ENCODE data around the gene CDH9.

The CDH9 gene

GRCh38 chr5:26940994-26941393, 97.4 kb downstream of the CDH9 start:
- TF ChIP-seq, protein P1, sequence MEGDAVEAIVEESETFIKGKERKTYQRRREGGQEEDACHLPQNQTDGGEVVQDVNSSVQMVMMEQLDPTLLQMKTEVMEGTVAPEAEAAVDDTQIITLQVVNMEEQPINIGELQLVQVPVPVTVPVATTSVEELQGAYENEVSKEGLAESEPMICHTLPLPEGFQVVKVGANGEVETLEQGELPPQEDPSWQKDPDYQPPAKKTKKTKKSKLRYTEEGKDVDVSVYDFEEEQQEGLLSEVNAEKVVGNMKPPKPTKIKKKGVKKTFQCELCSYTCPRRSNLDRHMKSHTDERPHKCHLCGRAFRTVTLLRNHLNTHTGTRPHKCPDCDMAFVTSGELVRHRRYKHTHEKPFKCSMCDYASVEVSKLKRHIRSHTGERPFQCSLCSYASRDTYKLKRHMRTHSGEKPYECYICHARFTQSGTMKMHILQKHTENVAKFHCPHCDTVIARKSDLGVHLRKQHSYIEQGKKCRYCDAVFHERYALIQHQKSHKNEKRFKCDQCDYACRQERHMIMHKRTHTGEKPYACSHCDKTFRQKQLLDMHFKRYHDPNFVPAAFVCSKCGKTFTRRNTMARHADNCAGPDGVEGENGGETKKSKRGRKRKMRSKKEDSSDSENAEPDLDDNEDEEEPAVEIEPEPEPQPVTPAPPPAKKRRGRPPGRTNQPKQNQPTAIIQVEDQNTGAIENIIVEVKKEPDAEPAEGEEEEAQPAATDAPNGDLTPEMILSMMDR (IDR thresholded peaks at IDR 0.05; ENCODE audit: extremely low read depth, insufficient read depth, missing control alignments) = no peak
- in situ Hi-C loops (cut with MboI; ENCODE audit: low pct_unique_long_range_greater_than_20kb, low sequenced_read_pairs, unreplicated experiment) = no loop called here
- no peak for DNase-seq (ENCODE audit: low spot score)

DNA sequence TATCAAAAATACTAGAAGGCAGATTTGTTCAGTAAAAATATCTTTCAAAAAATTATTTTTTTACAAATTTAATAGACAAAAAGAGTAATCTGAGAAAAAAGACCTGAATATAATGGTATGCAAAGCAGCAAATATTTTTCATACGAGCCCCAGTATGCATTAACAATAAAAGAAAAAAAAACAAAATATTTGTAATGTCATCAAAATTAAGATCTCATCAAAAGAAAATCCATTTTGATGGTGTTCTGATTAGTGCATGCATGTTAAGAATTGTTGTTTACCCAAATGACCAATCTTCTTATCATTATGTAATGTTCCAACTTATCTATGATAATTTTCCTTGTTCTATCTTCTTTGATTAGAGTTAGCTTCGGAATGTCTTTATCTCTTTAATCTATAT, 106.1 kb downstream of the CDH9 start:
- in situ Hi-C loops (cut with MboI; ENCODE audit: low pct_unique_long_range_greater_than_20kb, low sequenced_read_pairs, unreplicated experiment) = no loop called here
- DNase-seq (ENCODE audit: low spot score) = no peak
- TF ChIP-seq, protein P1 (IDR thresholded peaks at IDR 0.05; ENCODE audit: extremely low read depth, insufficient read depth, missing control alignments) = no peak

DNA sequence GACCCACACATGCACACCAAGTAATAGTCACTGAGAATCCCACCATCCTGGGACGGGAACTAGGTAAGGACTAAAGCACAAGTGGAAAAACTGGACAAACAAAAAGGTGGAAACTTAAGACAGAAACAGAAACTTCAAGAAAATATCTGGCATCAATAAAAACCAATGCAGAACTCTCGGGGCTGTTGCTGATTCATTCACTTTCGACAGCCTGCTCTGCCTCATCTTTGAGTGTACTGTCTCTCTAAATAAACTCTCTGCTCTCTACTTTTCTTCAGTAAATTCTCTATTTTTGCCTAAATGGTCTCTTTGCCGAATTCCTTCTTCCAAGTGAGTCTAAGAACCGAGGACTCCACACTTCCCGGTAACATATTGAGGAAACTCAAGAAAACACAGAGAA, 116.9 kb downstream of the CDH9 start:
- DNase-seq (ENCODE audit: low spot score) = no peak
- in situ Hi-C loops (cut with MboI; ENCODE audit: low pct_unique_long_range_greater_than_20kb, low sequenced_read_pairs, unreplicated experiment) = no loop called here

GRCh38 chr5:26903469-26903868, 134.9 kb downstream of the CDH9 start:
- TF ChIP-seq, protein P1 (IDR thresholded peaks at IDR 0.05; ENCODE audit: extremely low read depth, insufficient read depth, missing control alignments) = no peak
- no peak for DNase-seq (ENCODE audit: low spot score)
- in situ Hi-C loops (cut with MboI; ENCODE audit: low pct_unique_long_range_greater_than_20kb, low sequenced_read_pairs, unreplicated experiment) = no loop called here

More for the DNA sequence above, 116.9 kb downstream of the CDH9 start:
- TF ChIP-seq, protein P1 (IDR thresholded peaks at IDR 0.05; ENCODE audit: extremely low read depth, insufficient read depth, missing control alignments) = no peak

DNA sequence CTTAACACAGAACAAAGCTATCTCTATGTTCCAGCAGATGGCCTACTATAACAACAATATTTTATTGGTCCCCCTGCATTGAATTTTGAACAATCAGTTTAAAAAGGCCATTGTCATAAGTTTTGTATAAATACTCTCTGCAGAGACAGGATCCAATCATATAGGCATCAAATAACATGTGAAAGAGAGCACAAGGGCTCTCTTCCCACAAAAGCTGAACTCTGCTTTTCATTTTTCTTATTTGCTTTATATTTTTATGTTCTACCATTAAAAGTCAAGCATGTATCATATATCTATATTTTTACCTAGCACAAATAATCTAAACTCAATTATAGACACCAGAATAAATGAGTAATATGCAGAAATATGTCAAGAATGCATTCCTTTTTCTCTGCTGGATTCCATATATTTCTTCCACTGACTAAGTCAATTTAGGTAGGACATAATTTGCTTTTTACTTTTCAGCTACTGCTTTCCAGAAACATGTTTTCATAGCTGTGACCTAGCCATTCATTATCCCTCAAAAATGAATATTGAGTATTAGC, 143.6 kb downstream of the CDH9 start:
- in situ Hi-C loops (cut with MboI; ENCODE audit: low pct_unique_long_range_greater_than_20kb, low sequenced_read_pairs, unreplicated experiment) = no loop called here
- no peak for DNase-seq (ENCODE audit: low spot score)
- TF ChIP-seq, protein P1 (IDR thresholded peaks at IDR 0.05; ENCODE audit: extremely low read depth, insufficient read depth, missing control alignments) = no peak

DNA sequence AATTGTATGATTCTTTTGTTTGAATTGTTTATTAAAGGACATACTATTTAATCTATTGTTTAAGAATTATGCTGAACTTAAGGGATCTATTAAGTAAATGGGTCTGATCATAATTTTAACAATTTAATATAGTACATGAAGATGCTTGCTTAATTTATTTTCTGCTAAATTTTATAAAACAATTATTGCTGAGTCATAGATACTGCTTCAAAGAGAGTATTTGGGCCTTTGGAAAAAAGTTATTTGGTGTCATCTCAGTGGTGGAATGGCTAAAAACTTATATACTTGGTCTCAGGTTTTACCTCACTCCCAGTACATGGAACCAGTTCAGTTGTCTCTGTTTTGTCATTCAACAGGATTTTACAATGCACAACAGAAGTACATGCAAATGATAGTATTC, 145.3 kb downstream of the CDH9 start:
- in situ Hi-C loops (cut with MboI; ENCODE audit: low pct_unique_long_range_greater_than_20kb, low sequenced_read_pairs, unreplicated experiment) = no loop called here
- TF ChIP-seq, protein P1 (IDR thresholded peaks at IDR 0.05; ENCODE audit: extremely low read depth, insufficient read depth, missing control alignments) = no peak
- DNase-seq (ENCODE audit: low spot score) = no peak

- DNase-seq (ENCODE audit: low spot score) = no peak
- in situ Hi-C loops (cut with MboI; ENCODE audit: low pct_unique_long_range_greater_than_20kb, low sequenced_read_pairs, unreplicated experiment) = no loop called here
- TF ChIP-seq, protein P1 (IDR thresholded peaks at IDR 0.05; ENCODE audit: extremely low read depth, insufficient read depth, missing control alignments) = no peak
These were observed 148.6 kb downstream of the CDH9 start for GRCh38 chr5:26889815-26890214.

Measured in GM13977 (cell line).